WTC11 (cell line): Measurements from ENCODE around the gene VDR. TPM values are rescaled to one million over a fixed set of nuclear protein-coding genes. Genes with fewer than 3 reads are reported as not detected.

Source experiments
- ATAC-seq: fragments of 200-7000 bp; cut with Tn5 transposase; 2 replicates; pipeline ENCODE4 v1.10.0; 2021; ENCODE audit warnings: mild to moderate bottlenecking, moderate library complexity
- CTCF ChIA-PET: fragments of 300-600 bp; sonication (Branson Sonifier 250); formaldehyde crosslinking; loops from one replicate; lab custom pipeline; 2021; ENCODE audit warnings: antibody characterized with exemption; lab: Charles Lee
- POLR2A ChIA-PET: fragments of 350-600 bp; sonication (Branson Sonifier 250); formaldehyde crosslinking; loops from one replicate; lab custom pipeline; 2021; ENCODE audit warnings: antibody characterized with exemption; lab: Charles Lee
- DNase-seq: peaks from one replicate; pipeline ENCODE4 v3.0.0; 2021; ENCODE audit warnings: low spot score
- H3K27ac Mint-ChIP-seq: 2 replicates; pipeline ENCODE4 v1.8.0; 2021; ENCODE audit warnings: mixed read lengths
- H3K27me3 Mint-ChIP-seq: 2 replicates; pipeline ENCODE4 v1.8.0; 2021; ENCODE audit warnings: low read depth, mild to moderate bottlenecking, moderate library complexity, mixed read lengths
- H3K36me3 Mint-ChIP-seq: 2 replicates; pipeline ENCODE4 v1.8.0; 2021; ENCODE audit warnings: mixed read lengths
- H3K4me1 Mint-ChIP-seq: 2 replicates; pipeline ENCODE4 v1.8.0; 2022; ENCODE audit warnings: mixed read lengths
- H3K4me3 Mint-ChIP-seq: 2 replicates; pipeline ENCODE4 v1.8.0; 2021; ENCODE audit warnings: mild to moderate bottlenecking, moderate library complexity, mixed read lengths
- H3K9me3 Mint-ChIP-seq: 2 replicates; pipeline ENCODE4 v1.8.0; 2021; ENCODE audit warnings: mixed read lengths
- CREM ChIP-seq: sonication (generic); formaldehyde crosslinking; IDR thresholded peaks from 2 replicates; pipeline ENCODE4 v1.8.1; 2022; ENCODE audit warnings: mild to moderate bottlenecking, missing genetic modification reagents, moderate library complexity
- FOXP4 ChIP-seq: sonication (generic); formaldehyde crosslinking; IDR thresholded peaks from 2 replicates; pipeline ENCODE4 v1.8.0; 2022; ENCODE audit warnings: mild to moderate bottlenecking, missing genetic modification reagents
- GRHL2 ChIP-seq: fragments of 250-450 bp; sonication (Bioruptor Pico); IDR thresholded peaks from 2 replicates; pipeline ENCODE4 v1.8.0; 2022; ENCODE audit warnings: mild to moderate bottlenecking, moderate library complexity; ENCODE audit not compliant: insufficient replicate concordance, severe bottlenecking
- JAZF1 ChIP-seq: fragments of 250-450 bp; sonication (Bioruptor Pico); IDR thresholded peaks from 2 replicates; pipeline ENCODE4 v1.9.0; 2021; ENCODE audit warnings: moderate library complexity, mild to moderate bottlenecking, inconsistent platforms
- KAT7 ChIP-seq: sonication (generic); formaldehyde crosslinking; IDR thresholded peaks from 2 replicates; pipeline ENCODE4 v1.8.1; 2023; ENCODE audit warnings: missing genetic modification reagents, mild to moderate bottlenecking, borderline replicate concordance
- NFATC4 ChIP-seq: fragments of 250-450 bp; sonication (Bioruptor Pico); IDR thresholded peaks from 2 replicates; pipeline ENCODE4 v1.9.0; 2021; ENCODE audit warnings: mild to moderate bottlenecking
- NR1H2 ChIP-seq: sonication (generic); formaldehyde crosslinking; IDR thresholded peaks from 2 replicates; pipeline ENCODE4 v1.9.0; 2021; ENCODE audit warnings: mild to moderate bottlenecking, moderate library complexity, missing genetic modification reagents
- SMAD4 ChIP-seq: sonication (generic); formaldehyde crosslinking; IDR thresholded peaks from 2 replicates; pipeline ENCODE4 v1.8.0; 2022; ENCODE audit warnings: mild to moderate bottlenecking, missing genetic modification reagents
- SOX15 ChIP-seq: fragments of 250-450 bp; sonication (Bioruptor Pico); IDR thresholded peaks from 2 replicates; pipeline ENCODE4 v1.9.0; 2021; ENCODE audit warnings: mild to moderate bottlenecking
- SP1 ChIP-seq: sonication (generic); formaldehyde crosslinking; conservative IDR thresholded peaks from 2 replicates; pipeline ENCODE4 v1.8.1; 2022; ENCODE audit warnings: missing genetic modification reagents
- USF1 ChIP-seq: sonication (generic); formaldehyde crosslinking; IDR thresholded peaks from 2 replicates; pipeline ENCODE4 v1.8.0; 2022; ENCODE audit warnings: mild to moderate bottlenecking, missing genetic modification reagents
- ZNF263 ChIP-seq: sonication (generic); formaldehyde crosslinking; IDR thresholded peaks from 2 replicates; pipeline ENCODE4 v1.8.1; 2022; ENCODE audit warnings: low read depth, mild to moderate bottlenecking, moderate library complexity, missing genetic modification reagents
- ZNF396 ChIP-seq: fragments of 250-450 bp; sonication (Bioruptor Pico); IDR thresholded peaks from 2 replicates; pipeline ENCODE4 v1.8.0; 2021; ENCODE audit warnings: mild to moderate bottlenecking, moderate library complexity, borderline replicate concordance
- ZNF423 ChIP-seq: fragments of 250-450 bp; sonication (Bioruptor Pico); IDR thresholded peaks from 2 replicates; pipeline ENCODE4 v2.1.2; 2022; ENCODE audit warnings: mild to moderate bottlenecking, moderate library complexity
- ZNF671 ChIP-seq: fragments of 250-450 bp; sonication (Bioruptor Pico); IDR thresholded peaks from 2 replicates; pipeline ENCODE4 v1.8.0; 2021; ENCODE audit warnings: mild to moderate bottlenecking
- total RNA-seq: library from RNA; stranded (reverse); gene quantifications from 3 replicates; pipeline ENCODE4 v1.2.3, GENCODE V29; 2021
- TF ChIP-seq, protein P1 (sequence below): fragments of 250-450 bp; sonication (Bioruptor Pico); IDR thresholded peaks from 2 replicates; pipeline ENCODE4 v1.9.0; 2021; ENCODE audit warnings: mild to moderate bottlenecking, borderline replicate concordance
- TF ChIP-seq, protein P2 (sequence below): sonication (generic); formaldehyde crosslinking; IDR thresholded peaks from 2 replicates; pipeline ENCODE4 v1.8.1; 2023; ENCODE audit warnings: mild to moderate bottlenecking, missing genetic modification reagents, borderline replicate concordance
- TF ChIP-seq, protein P3 (sequence below): sonication (generic); formaldehyde crosslinking; conservative IDR thresholded peaks from 2 replicates; pipeline ENCODE4 v1.8.1; 2023; ENCODE audit warnings: mild to moderate bottlenecking, low read depth, missing genetic modification reagents, moderate library complexity

The VDR gene
- total RNA-seq, 1 experiment from 2014 or later, result 1.3 TPM

DNA sequence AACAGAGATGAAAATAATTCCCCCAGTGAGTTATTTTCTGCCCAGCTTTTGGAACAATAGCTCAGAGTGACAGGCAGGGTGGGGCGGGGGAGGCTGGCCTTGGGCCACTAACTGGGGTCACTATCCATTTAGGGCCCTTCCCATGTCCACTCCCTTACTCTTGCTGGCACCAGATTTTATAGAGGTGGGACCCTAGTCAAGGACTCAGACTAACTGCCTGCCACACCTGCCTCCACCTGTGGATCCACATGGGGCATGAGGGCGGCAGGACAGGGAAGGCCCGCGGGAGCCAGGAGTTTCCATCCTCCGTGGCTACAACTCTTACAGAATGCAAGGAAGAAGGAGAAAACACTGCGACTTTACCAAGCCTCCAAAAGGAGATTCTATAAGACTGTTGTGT is 10.1 kb downstream of the VDR start:
- ATAC-seq (no peak), DNase-seq (no peak)
- Mint-ChIP-seq H3K4me1 (peaks cover 14% of the 10 kb centered on the region), H3K27me3 (peaks cover 48% of the 10 kb centered on the region), H3K9me3 (no peaks in the 10 kb centered on the region), H3K4me3 (no peak overlapping the region), H3K36me3 (no peaks in the 10 kb centered on the region), H3K27ac (no peak overlapping the region)
- ChIA-PET CTCF (interaction anchor here (1.0 to 4.0 kb wide), 5 partner anchors 8 to 115 kb away, joined by 3 to 26 read pairs (median 6); partner anchors contain the start of gene VDR), POLR2A (no interaction called here)
- TF ChIP-seq NFATC4 (CRISPR knock-in tag), result no peak
- TF ChIP-seq, protein P1, sequence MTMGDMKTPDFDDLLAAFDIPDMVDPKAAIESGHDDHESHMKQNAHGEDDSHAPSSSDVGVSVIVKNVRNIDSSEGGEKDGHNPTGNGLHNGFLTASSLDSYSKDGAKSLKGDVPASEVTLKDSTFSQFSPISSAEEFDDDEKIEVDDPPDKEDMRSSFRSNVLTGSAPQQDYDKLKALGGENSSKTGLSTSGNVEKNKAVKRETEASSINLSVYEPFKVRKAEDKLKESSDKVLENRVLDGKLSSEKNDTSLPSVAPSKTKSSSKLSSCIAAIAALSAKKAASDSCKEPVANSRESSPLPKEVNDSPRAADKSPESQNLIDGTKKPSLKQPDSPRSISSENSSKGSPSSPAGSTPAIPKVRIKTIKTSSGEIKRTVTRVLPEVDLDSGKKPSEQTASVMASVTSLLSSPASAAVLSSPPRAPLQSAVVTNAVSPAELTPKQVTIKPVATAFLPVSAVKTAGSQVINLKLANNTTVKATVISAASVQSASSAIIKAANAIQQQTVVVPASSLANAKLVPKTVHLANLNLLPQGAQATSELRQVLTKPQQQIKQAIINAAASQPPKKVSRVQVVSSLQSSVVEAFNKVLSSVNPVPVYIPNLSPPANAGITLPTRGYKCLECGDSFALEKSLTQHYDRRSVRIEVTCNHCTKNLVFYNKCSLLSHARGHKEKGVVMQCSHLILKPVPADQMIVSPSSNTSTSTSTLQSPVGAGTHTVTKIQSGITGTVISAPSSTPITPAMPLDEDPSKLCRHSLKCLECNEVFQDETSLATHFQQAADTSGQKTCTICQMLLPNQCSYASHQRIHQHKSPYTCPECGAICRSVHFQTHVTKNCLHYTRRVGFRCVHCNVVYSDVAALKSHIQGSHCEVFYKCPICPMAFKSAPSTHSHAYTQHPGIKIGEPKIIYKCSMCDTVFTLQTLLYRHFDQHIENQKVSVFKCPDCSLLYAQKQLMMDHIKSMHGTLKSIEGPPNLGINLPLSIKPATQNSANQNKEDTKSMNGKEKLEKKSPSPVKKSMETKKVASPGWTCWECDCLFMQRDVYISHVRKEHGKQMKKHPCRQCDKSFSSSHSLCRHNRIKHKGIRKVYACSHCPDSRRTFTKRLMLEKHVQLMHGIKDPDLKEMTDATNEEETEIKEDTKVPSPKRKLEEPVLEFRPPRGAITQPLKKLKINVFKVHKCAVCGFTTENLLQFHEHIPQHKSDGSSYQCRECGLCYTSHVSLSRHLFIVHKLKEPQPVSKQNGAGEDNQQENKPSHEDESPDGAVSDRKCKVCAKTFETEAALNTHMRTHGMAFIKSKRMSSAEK (CRISPR knock-in tag), result no peak

DNA sequence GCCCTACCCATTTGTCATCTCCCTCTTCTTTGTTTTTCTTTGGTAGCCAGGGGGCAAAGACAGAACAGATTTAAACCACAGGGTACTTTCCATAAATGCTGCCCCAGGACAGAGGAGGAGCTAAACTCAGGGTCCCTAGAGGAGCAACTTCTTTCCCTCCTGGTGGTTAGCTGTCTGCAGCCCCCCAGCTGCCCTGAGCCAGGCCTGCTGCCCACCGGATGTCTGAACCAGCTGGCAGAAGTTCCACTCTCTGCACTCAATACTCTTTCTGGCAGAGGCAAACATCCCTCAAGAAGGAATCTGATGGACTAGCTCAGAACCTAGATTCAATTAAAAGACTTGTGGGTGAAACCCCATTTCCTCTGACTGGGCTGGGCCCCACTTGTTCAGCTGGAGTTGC is 10.7 kb downstream of the VDR start:
- peaks cover 14% of the 10 kb centered on the region for H3K4me1 Mint-ChIP-seq
- no peak overlapping the region for H3K4me3 Mint-ChIP-seq
- ATAC-seq, result no peak
- no peaks in the 10 kb centered on the region for H3K9me3 Mint-ChIP-seq
- H3K27ac Mint-ChIP-seq, result no peak overlapping the region
- H3K36me3 Mint-ChIP-seq, result no peaks in the 10 kb centered on the region
- peaks cover 46% of the 10 kb centered on the region for H3K27me3 Mint-ChIP-seq
- ChIA-PET CTCF (interaction anchor here (1.0 to 4.0 kb wide), 5 partner anchors 10 to 115 kb away, joined by 3 to 26 read pairs (median 3); partner anchors contain the start of gene VDR), POLR2A (no interaction called here)
- no peak for DNase-seq
- TF ChIP-seq SP1 (CRISPR knock-in tag) (0 out of 2 replicates have a peak, but pooled peaks have one; percentile 14), ZNF671 (CRISPR knock-in tag) (no peak), CREM (CRISPR knock-in tag) (no peak)
- TF ChIP-seq, all 79 proteins: peak for 1

DNA sequence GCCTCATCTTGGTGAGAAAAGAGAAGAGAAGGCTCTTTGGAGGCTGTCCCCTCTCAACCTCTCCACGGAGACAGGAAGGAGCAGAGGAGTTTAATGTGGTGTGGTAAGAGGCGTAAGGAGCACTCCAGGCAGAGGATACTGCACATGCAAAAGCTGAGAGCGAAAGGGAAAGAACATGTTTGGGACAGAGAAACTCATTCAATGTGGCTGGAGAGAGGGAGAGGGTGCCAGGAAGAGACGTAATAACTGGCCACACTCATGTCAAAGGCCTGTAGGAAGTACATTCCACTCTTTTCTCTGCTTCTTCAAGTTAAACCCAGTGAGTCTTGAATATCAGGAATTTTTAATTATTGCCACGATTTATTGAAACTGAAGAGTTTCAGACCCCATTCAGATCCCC is 12.0 kb downstream of the VDR start:
- no peak overlapping the region for H3K27ac Mint-ChIP-seq
- H3K36me3 Mint-ChIP-seq, result no peaks in the 10 kb centered on the region
- no peak for DNase-seq
- POLR2A ChIA-PET, result interaction anchor here (1.2 kb wide), 1 partner anchor 57 kb away, joined by 4 read pairs; no protein-coding TSS in a partner anchor
- ATAC-seq, result no peak
- CTCF ChIA-PET, result interaction anchor here (1.4 to 3.2 kb wide), 3 partner anchors 9 to 56 kb away, joined by 3 to 14 read pairs (median 8); partner anchors contain the start of gene VDR
- H3K27me3 Mint-ChIP-seq, result peaks cover 45% of the 10 kb centered on the region
- no peak overlapping the region for H3K4me3 Mint-ChIP-seq
- no peaks in the 10 kb centered on the region for H3K9me3 Mint-ChIP-seq
- H3K4me1 Mint-ChIP-seq, result peaks cover 14% of the 10 kb centered on the region
- TF ChIP-seq, protein P2, sequence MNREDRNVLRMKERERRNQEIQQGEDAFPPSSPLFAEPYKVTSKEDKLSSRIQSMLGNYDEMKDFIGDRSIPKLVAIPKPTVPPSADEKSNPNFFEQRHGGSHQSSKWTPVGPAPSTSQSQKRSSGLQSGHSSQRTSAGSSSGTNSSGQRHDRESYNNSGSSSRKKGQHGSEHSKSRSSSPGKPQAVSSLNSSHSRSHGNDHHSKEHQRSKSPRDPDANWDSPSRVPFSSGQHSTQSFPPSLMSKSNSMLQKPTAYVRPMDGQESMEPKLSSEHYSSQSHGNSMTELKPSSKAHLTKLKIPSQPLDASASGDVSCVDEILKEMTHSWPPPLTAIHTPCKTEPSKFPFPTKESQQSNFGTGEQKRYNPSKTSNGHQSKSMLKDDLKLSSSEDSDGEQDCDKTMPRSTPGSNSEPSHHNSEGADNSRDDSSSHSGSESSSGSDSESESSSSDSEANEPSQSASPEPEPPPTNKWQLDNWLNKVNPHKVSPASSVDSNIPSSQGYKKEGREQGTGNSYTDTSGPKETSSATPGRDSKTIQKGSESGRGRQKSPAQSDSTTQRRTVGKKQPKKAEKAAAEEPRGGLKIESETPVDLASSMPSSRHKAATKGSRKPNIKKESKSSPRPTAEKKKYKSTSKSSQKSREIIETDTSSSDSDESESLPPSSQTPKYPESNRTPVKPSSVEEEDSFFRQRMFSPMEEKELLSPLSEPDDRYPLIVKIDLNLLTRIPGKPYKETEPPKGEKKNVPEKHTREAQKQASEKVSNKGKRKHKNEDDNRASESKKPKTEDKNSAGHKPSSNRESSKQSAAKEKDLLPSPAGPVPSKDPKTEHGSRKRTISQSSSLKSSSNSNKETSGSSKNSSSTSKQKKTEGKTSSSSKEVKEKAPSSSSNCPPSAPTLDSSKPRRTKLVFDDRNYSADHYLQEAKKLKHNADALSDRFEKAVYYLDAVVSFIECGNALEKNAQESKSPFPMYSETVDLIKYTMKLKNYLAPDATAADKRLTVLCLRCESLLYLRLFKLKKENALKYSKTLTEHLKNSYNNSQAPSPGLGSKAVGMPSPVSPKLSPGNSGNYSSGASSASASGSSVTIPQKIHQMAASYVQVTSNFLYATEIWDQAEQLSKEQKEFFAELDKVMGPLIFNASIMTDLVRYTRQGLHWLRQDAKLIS, result no peak
- TF ChIP-seq KAT7 (CRISPR knock-in tag) (no peak), SMAD4 (CRISPR knock-in tag) (no peak), JAZF1 (no peak), ZNF263 (CRISPR knock-in tag) (no peak), ZNF423 (no peak), SOX15 (no peak), ZNF396 (CRISPR knock-in tag) (no peak), CREM (CRISPR knock-in tag) (no peak), ZNF671 (CRISPR knock-in tag) (no peak), FOXP4 (CRISPR knock-in tag) (no peak), USF1 (CRISPR knock-in tag) (no peak), NR1H2 (CRISPR knock-in tag) (no peak), GRHL2 (CRISPR knock-in tag) (no peak)
- TF ChIP-seq, protein P3, sequence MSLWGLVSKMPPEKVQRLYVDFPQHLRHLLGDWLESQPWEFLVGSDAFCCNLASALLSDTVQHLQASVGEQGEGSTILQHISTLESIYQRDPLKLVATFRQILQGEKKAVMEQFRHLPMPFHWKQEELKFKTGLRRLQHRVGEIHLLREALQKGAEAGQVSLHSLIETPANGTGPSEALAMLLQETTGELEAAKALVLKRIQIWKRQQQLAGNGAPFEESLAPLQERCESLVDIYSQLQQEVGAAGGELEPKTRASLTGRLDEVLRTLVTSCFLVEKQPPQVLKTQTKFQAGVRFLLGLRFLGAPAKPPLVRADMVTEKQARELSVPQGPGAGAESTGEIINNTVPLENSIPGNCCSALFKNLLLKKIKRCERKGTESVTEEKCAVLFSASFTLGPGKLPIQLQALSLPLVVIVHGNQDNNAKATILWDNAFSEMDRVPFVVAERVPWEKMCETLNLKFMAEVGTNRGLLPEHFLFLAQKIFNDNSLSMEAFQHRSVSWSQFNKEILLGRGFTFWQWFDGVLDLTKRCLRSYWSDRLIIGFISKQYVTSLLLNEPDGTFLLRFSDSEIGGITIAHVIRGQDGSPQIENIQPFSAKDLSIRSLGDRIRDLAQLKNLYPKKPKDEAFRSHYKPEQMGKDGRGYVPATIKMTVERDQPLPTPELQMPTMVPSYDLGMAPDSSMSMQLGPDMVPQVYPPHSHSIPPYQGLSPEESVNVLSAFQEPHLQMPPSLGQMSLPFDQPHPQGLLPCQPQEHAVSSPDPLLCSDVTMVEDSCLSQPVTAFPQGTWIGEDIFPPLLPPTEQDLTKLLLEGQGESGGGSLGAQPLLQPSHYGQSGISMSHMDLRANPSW, result no peak
